Measurements from ENCODE around the gene DNAH14. TPM values are rescaled to one million over a fixed set of nuclear protein-coding genes. Genes with fewer than 3 reads are reported as not detected.

Gene DNAH14
- total RNA-seq, 2 donors from 2014 or later = 2.6 TPM; not detected in 1

- no peak overlapping the region for H3K4me3 ChIP-seq
- peaks cover 14 to 44% of the 10 kb centered on the region in 2 donors for H3K4me1 ChIP-seq (ENCODE audit: control insufficient read depth in 1 of 2, low read depth in 2 of 2)
- no peaks in the 10 kb centered on the region for H3K27me3 ChIP-seq (replicated peaks; ENCODE audit: insufficient read depth)
- TF ChIP-seq, protein P1, sequence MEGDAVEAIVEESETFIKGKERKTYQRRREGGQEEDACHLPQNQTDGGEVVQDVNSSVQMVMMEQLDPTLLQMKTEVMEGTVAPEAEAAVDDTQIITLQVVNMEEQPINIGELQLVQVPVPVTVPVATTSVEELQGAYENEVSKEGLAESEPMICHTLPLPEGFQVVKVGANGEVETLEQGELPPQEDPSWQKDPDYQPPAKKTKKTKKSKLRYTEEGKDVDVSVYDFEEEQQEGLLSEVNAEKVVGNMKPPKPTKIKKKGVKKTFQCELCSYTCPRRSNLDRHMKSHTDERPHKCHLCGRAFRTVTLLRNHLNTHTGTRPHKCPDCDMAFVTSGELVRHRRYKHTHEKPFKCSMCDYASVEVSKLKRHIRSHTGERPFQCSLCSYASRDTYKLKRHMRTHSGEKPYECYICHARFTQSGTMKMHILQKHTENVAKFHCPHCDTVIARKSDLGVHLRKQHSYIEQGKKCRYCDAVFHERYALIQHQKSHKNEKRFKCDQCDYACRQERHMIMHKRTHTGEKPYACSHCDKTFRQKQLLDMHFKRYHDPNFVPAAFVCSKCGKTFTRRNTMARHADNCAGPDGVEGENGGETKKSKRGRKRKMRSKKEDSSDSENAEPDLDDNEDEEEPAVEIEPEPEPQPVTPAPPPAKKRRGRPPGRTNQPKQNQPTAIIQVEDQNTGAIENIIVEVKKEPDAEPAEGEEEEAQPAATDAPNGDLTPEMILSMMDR (IDR thresholded peaks at IDR 0.05) = no peak
- DNase-seq (ENCODE audit: low spot score) (no peak), ATAC-seq (ENCODE audit: insufficient number of reproducible peaks, low FRiP score, low read depth) (no peak)
- H3K36me3 ChIP-seq = no peaks in the 10 kb centered on the region
- H3K27ac ChIP-seq = no peak overlapping the region
- H3K9me3 ChIP-seq = no peaks in the 10 kb centered on the region
Measured at GRCh38 chr1:225445639-225446594, 516.4 kb downstream of the DNAH14 start.

- TF ChIP-seq, protein P1 (IDR thresholded peaks at IDR 0.05) = no peak
- Histone ChIP-seq H3K36me3 (no peaks in the 10 kb centered on the region), H3K27ac (peak overlapping the region in 1 of 2 donors; percentile 54), H3K27me3 (replicated peaks; ENCODE audit: insufficient read depth) (no peaks in the 10 kb centered on the region), H3K4me1 (ENCODE audit: control insufficient read depth in 1 of 2, low read depth in 2 of 2) (peaks cover 14 to 44% of the 10 kb centered on the region in 2 donors), H3K9me3 (no peaks in the 10 kb centered on the region), H3K4me3 (no peak overlapping the region)
- DNase-seq (ENCODE audit: low spot score) (no peak), ATAC-seq (ENCODE audit: insufficient number of reproducible peaks, low FRiP score, low read depth) (no peak)
Measured at GRCh38 chr1:225446595-225446960, 517.1 kb downstream of the DNAH14 start.

DNA sequence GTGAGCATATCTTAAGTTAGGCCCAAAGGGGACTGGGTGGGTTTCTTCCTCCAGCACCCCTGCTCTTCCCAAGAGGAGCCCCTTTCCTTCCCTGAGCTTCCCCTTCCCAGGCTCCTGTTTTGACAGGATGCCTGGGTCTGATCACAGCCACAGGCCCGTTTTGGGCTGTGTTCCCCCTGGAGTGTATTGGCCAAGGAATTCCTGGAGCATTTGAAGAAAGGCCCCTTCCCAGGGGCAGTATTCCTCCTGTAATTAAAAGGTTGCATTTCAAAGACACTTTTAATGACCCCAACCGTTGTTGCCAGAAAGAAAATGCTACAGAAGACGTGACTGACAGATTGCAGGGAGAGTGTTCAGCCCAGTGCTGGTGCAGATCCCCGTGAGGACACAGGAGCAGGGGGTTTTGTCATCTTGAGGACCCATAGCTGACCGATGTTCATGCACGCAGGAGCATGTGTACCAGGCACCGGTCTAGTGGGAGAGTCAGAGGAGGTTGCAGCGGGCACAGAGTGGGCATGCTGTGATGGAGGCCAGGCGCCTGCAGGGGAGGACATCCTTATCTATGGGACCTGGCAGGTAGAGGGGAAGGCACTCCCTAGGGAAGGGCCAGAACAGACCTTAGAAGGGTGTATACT lies 517.6 kb downstream of the DNAH14 start:
- H3K4me3 ChIP-seq = no peak overlapping the region
- peak overlapping the region; percentile 47 to 54 for H3K27ac ChIP-seq
- H3K4me1 ChIP-seq (ENCODE audit: control insufficient read depth in 1 of 2, low read depth in 2 of 2) = peaks cover 14 to 44% of the 10 kb centered on the region in 2 donors
- TF ChIP-seq, protein P1 (IDR thresholded peaks at IDR 0.05) = no peak
- H3K9me3 ChIP-seq = no peaks in the 10 kb centered on the region
- ATAC-seq (ENCODE audit: insufficient number of reproducible peaks, low FRiP score, low read depth) (no peak), DNase-seq (ENCODE audit: low spot score) (no peak)
- no peaks in the 10 kb centered on the region for H3K27me3 ChIP-seq (replicated peaks; ENCODE audit: insufficient read depth)
- no peaks in the 10 kb centered on the region for H3K36me3 ChIP-seq

DNA sequence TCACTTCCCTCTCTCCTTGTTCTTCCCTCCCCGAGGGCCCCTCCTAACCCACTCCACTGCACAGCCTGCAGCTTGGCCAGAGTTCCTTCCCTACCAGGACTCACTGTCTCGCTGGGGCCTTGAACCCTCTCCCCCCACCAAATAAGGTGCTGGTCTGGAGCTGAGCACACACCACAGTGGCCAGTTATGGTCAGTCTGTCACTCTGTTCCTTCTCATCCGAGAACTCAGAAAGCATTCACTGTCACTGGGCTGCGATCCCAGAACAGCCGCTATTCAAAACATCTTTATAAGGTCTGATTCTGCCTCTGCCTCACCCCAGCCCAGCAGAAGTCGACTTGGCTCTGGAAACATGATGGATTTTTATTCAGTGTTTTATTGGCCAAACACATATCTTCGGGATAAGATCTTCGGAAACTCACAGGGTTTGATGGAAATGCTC lies 518.2 kb downstream of the DNAH14 start:
- Histone ChIP-seq H3K9me3 (no peaks in the 10 kb centered on the region), H3K27ac (peak overlapping the region; percentile 47 to 54), H3K27me3 (replicated peaks; ENCODE audit: insufficient read depth) (no peaks in the 10 kb centered on the region), H3K4me1 (ENCODE audit: control insufficient read depth in 1 of 2, low read depth in 2 of 2) (peaks cover 14 to 44% of the 10 kb centered on the region in 2 donors), H3K36me3 (no peaks in the 10 kb centered on the region), H3K4me3 (peak overlapping the region; percentile 36)
- TF ChIP-seq, protein P1 (IDR thresholded peaks at IDR 0.05) = no peak
- no peak for DNase-seq (ENCODE audit: low spot score)
- no peak for ATAC-seq (ENCODE audit: insufficient number of reproducible peaks, low FRiP score, low read depth)

GRCh38 chr1:225448146-225448805 lies 518.8 kb downstream of the DNAH14 start:
- ATAC-seq (ENCODE audit: insufficient number of reproducible peaks, low FRiP score, low read depth) = no peak

More at GRCh38 chr1:225448146-225448805, 518.8 kb downstream of the DNAH14 start:
- H3K36me3 ChIP-seq = no peaks in the 10 kb centered on the region
- TF ChIP-seq, protein P1 (IDR thresholded peaks at IDR 0.05) = no peak
- peak overlapping the region; percentile 47 to 54 for H3K27ac ChIP-seq
- peak overlapping the region; percentile 36 for H3K4me3 ChIP-seq
- no peak for DNase-seq (ENCODE audit: low spot score)
- H3K4me1 ChIP-seq (ENCODE audit: control insufficient read depth in 1 of 2, low read depth in 2 of 2) = peaks cover 14 to 44% of the 10 kb centered on the region in 2 donors
- H3K9me3 ChIP-seq = no peaks in the 10 kb centered on the region
- H3K27me3 ChIP-seq (replicated peaks; ENCODE audit: insufficient read depth) = no peaks in the 10 kb centered on the region

All from thoracic aorta (tissue), 2 donors.